GM21381 (cell line): ENCODE measurements around the gene KCTD10.

ENCODE experiments used
- ATAC-seq: cut with Tn5 transposase; IDR thresholded peaks from one replicate; pipeline ENCODE4 v1.9.1; 2021; ENCODE audit warnings: mild to moderate bottlenecking, moderate library complexity; ENCODE audit not compliant: unreplicated experiment

KCTD10 gene

DNA sequence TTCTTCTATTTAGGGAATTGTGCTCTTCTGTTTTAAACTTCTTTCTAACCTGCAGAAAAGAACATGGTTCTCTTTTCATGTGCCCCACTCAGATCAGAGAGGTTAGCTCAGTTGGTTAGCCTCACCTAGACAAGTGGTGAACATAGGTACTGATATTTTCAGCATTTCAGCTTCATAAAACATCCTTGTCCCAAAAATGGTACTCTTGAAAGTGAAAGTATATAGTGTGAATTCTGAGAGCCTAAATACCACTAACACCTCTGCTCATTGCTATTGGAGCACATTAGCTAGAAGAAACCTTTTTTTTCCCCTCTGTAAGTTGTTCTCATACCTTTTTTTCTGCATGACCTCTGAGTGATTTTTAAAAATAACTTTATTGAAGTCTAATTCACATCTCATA, 17.9 kb upstream of the KCTD10 start:
- ATAC-seq = no peak

GRCh38 chr12:109494348-109494881, 17.3 kb upstream of the KCTD10 start:
- no peak for ATAC-seq

GRCh38 chr12:109493938-109494337, 16.8 kb upstream of the KCTD10 start:
- no peak for ATAC-seq

DNA sequence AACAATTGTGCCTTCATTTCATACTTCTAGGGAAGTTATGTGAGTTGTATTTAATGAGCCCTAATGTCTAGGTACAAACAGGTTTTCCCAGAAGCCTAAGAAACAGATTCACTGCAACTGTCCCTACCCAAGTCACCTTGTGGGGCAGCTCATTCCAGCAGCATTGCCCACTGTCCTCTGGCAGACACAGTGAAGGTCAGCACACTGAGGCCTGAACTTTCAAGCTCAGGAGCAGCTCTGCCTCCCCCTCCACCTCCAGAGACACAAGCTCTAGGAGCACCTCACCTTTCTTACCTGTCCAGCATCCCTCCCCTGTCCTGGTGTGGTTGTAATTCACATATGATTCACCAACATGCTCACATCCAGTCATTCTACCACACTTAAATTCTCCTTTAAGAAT, 16.0 kb upstream of the KCTD10 start:
- no peak for ATAC-seq

GRCh38 chr12:109492371-109492770, 15.3 kb upstream of the KCTD10 start:
- ATAC-seq = no peak

DNA sequence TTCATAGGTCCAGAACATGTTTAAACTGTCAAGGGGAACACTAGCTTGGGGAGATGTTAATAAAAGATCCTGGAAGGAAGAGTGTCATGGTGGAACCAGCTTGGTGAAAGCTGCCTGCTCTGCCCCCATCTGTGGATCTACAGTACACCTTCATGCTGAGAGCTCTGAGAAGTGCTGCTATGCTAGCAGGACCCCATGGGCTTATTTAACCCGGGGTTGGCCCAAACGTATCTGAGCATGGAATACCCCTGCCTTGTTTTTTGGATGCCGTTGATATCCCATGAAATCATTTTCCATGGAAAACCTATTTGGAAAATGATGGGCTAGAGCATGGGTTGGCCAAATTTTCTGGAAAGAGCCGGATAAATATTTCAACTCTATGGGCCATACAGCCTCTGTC, 14.6 kb upstream of the KCTD10 start:
- ATAC-seq = no peak

GRCh38 chr12:109489955-109490565, 13.0 kb upstream of the KCTD10 start:
- no peak for ATAC-seq

GRCh38 chr12:109489016-109489954, 12.2 kb upstream of the KCTD10 start:
- no peak for ATAC-seq

- ATAC-seq = no peak
These were observed 11.1 kb upstream of the KCTD10 start for GRCh38 chr12:109488051-109488665.

DNA sequence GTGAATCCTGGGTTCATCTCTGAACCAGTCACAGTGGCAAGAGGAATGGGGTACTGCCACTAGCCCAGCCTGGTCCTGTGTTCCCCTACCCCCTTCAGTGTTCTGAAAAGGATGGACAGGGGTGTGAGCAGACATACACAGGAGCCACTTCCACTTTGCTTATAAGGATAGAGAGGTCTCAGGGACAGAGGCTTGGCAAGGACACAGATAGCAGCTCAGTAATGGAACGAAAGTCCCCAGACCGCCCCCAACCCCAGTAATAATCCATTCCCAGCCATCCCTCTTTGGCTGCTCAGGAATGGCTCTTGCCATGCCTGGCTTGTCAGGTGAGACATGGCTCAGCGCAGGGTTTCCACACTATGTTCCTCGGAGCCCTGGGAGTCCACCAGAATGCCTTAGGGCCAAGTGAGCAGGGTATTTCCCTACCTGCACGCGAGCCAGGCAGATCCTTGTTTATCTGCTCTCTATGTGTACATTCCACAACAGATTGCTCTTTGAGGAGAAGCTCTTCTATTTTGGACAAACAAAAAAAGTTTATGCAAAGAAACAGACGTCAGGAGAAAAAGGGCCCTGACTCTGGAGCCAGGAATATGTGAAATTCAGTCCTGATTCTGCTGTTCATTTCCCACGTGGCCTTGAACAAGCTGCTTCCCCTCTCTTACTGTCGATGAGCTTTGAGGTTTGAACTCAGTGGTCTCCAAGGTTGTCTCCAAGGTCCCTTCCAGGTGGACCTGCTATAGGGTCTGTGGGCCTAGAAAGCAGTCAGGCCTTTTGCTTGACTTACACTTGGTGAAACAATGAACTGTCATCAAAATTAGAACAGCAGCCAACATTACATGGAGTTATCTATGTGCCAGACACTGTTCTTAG, 10.3 kb upstream of the KCTD10 start:
- no peak for ATAC-seq

DNA sequence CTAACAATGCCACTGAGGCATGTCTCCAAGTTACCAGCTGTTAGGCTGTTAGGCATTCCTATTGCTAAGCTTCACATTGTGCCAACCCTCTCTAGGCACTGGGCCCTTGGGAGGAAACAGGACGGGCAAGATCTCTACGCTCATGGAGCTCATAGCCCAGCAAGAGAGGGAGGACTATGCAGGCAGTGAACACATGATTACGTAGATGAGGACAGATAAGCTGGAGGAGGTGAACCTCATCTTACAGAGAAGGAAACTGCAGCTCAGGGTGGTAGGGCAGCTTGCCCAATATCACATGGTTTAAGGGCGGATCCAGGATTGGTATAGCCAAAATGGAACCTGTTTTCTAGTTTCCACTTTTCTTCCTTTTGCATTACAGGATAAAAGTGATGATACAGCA, 8.1 kb upstream of the KCTD10 start:
- ATAC-seq = no peak

DNA sequence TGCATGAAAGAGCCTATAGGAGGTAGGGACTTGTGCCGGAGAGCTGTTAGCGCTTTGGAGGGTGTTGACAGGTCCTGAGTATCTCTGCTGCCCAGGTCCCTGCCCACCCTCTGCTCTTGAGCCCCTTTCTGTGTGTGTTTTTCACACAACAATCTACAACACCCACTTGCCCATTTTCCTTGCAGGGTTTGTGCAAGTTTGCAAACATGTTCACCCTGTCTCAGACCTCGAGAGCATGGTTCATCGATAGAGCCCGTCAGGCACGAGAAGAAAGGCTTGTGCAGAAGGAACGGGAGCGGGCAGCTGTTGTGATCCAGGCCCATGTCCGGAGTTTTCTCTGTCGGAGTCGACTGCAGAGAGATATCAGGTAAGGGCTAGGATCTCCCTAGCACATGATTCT, 6.2 kb upstream of the KCTD10 start:
- no peak for ATAC-seq

- ATAC-seq = no peak
These were observed 5.8 kb upstream of the KCTD10 start for GRCh38 chr12:109482894-109483293.

DNA sequence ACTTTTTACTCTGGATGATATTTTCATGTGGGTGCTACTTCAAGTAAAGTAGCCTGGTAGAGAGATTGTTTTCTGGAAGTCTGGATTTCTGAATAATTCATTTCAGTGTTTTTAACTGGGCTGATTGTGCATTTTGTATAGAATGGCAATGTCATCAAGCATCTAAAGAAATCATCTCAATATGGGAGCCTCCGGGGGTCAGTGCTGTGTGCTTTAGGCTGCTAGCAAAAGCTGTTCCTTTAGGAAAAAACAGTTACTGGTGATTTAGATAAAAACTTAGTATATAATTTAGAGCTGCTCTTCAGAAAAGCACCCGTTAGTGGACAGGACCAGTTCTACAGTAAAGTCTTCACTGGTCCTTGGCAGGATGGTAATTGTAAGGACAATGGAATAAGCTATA, 5.4 kb upstream of the KCTD10 start:
- no peak for ATAC-seq

- ATAC-seq = no peak
These were observed 4.8 kb upstream of the KCTD10 start for GRCh38 chr12:109481863-109482262.

DNA sequence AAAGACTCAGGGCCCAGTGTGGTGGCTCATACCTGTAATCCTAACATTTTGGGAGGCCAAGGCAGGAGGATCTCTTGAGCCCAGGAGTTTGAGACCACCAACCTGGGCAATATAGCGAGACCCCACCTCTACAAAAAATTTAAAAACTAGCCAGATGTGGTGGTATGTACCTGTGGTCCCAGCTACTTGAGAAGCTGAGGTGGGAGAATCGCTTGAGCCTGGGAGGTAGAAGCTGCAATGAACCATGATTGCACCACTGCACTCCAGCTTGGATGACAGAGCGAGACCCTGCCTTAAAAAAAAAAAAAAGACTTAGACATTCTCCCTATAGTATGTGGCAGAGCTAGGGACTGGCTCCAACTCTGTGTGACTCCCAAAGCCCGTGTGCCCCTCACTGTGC, 3.3 kb upstream of the KCTD10 start:
- no peak for ATAC-seq

DNA sequence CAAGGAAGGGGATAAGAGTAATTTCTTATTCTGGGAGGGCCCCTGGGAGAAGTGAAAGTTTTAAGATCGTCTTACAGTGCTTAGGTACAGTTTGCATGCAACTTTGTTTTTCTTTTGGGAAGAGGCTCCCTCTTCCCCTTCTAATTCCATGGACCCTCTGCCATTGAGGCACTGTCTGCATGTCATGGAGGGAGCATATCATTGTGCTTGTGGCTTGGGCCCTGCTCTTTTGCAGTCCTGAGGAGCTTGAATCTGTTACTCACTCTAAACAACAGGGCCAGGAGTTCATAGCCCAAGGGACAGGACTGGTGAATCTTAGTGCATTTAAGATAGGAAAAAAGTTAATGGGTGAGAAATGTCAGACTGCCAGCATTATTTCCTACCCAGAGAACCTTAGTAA, 2.7 kb upstream of the KCTD10 start:
- no peak for ATAC-seq

DNA sequence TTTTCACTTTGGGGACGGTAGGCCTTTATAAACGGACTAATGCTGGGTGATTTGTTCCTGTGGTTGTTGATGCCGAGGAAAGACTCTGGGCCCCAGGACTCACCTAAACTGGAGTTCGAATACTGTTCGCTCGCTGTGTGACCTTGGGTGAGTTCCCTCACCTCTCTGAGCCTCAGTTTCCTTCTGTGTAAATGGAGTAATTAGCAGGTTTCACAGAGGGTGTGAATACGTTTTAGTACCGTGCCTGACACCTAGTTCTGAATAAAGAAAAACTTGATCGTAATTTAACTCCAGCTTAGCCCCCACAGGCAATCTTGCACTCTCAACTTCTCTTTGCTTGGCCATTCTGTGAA, 839 bp upstream of the KCTD10 start:
- ATAC-seq = no peak

DNA sequence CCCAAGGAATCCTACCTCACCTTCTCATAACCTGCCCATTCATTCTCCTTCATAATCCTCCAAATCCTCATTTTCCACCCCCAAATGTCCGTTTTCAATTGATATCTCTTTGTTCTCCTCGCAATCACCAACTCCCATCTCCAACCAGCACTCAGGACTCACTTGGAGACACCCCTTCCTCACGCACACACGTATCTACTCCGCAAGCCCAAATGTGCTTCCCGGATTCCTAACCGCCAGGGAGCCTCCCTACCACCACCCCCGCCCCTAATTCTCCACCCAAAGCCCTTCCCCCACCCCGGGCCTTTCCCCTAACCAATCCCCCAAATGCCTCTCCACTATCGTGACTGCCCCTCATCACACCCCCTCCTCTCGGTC, 304 bp downstream of the KCTD10 start:
- no peak for ATAC-seq

DNA sequence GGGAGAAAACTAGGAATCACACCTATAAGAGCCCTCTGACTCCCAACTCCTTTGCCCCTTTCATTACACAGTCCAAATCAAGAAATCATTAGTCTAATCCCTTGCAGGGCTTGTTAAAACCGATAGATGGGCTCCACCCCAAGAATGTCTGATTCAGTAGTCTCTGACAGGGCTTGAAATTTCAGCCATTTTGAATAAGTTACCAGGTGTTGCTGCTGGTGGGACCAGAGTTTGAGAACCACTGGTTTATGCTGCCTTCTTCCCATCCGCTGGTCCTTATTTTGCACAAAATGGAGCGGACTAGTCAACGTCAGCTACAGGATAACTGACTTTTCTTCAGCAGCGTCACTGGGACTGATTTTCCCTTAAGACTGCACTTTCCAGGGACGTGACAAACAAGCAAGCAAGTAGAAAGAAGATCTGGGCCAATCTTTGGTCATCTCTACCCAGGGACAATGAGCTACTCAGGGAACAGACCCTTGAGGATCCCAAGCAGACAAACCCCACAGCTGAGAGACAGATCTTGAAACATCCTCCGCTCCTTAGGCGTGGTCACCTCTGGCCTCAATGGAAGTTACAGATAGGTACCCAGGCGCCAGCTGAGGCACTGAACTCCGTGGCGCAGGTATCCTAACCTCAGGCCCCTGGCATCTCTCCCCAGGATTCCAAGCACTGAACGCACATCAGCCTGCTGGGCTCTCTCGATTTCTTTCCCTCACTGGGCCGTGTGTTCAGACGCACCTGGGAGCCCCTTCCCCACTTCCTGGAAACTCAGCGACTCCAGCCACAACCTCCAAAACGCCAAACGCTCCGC, 900 bp downstream of the KCTD10 start:
- ATAC-seq = no peak
